GM18909 (cell line): ENCODE measurements around the gene PRPF6.

Source experiments
- ATAC-seq: cut with Tn5 transposase; IDR thresholded peaks from one replicate; pipeline ENCODE4 v1.9.1; 2021; ENCODE audit warnings: mild to moderate bottlenecking; ENCODE audit not compliant: unreplicated experiment, poor library complexity

The PRPF6 gene

GRCh38 chr20:64030371-64031134, 49.6 kb downstream of the PRPF6 start:
- no peak for ATAC-seq

GRCh38 chr20:64031822-64032314, 50.9 kb downstream of the PRPF6 start:
- ATAC-seq: no peak

GRCh38 chr20:64032706-64033624, 52.0 kb downstream of the PRPF6 start:
- no peak for ATAC-seq

- ATAC-seq: no peak
These were observed 53.1 kb downstream of the PRPF6 start for GRCh38 chr20:64033981-64034493.

- ATAC-seq: no peak
These were observed 54.4 kb downstream of the PRPF6 start for GRCh38 chr20:64035066-64035932.

- no peak for ATAC-seq
These were observed 55.0 kb downstream of the PRPF6 start, which contains the start of gene C20orf204 for GRCh38 chr20:64035933-64036345. Gene C20orf204 (plus strand): TSS chr20:64036182. CDS start chr20:64036324, 142 bp downstream.

GRCh38 chr20:64036346-64037198, 55.6 kb downstream of the PRPF6 start:
- no peak for ATAC-seq

GRCh38 chr20:64037199-64037497, 56.2 kb downstream of the PRPF6 start:
- no peak for ATAC-seq

GRCh38 chr20:64037498-64038213, 56.7 kb downstream of the PRPF6 start:
- ATAC-seq: no peak

- peak; percentile 35 for ATAC-seq
These were observed 57.3 kb downstream of the PRPF6 start for GRCh38 chr20:64038224-64038564.

GRCh38 chr20:64038565-64039292, 57.8 kb downstream of the PRPF6 start:
- ATAC-seq: peak; percentile 57

GRCh38 chr20:64039293-64040160, 58.6 kb downstream of the PRPF6 start:
- ATAC-seq: peak; percentile 4

- no peak for ATAC-seq
These were observed 59.5 kb downstream of the PRPF6 start for GRCh38 chr20:64040231-64041039.

GRCh38 chr20:64041040-64041780, 60.3 kb downstream of the PRPF6 start:
- no peak for ATAC-seq

- ATAC-seq: no peak
These were observed 60.8 kb downstream of the PRPF6 start for GRCh38 chr20:64041781-64042053.
